Adrenal gland (tissue), 12 donors: ENCODE data around the gene HBP1. TPM values are rescaled to one million over a fixed set of nuclear protein-coding genes. Genes with fewer than 3 reads are reported as not detected.

Experiments used
- DNase-seq, 7 donors: peaks; one replicate each; pipeline ENCODE4 v3.0.0-alpha.2; 2019 to 2020
- H3K27ac ChIP-seq, 5 donors: fragments of 200-600 bp; sonication (generic) in 4 of 5; 1 replicate in 3 of 5; 2 replicates in 2 of 5; pipeline versions ENCODE4 v1.5.1 to v1.8.0; 2016 to 2020; ENCODE audit warnings: mild to moderate bottlenecking in 1 of 5
- H3K27me3 ChIP-seq: fragments of 200-600 bp; 2 replicates; pipeline ENCODE4 v1.8.0; 2021
- H3K36me3 ChIP-seq, 2 donors: fragments of 200-600 bp; replicated peaks in 1 of 2; 1 replicate in 1 of 2; 2 replicates in 1 of 2; pipeline versions ENCODE4 v1.5.1 to v1.8.0; 2018 to 2022
- H3K4me1 ChIP-seq, 2 donors: fragments of 200-600 bp; replicated peaks in 1 of 2; 1 replicate in 1 of 2; 2 replicates in 1 of 2; pipeline versions ENCODE4 v1.5.1 to v1.8.0; 2018 to 2021
- H3K4me3 ChIP-seq, 4 donors: fragments of 200-600 bp; sonication (generic) in 3 of 4; one replicate each; pipeline ENCODE4 v1.5.1; 2016 to 2018
- H3K9me3 ChIP-seq, 3 donors: fragments of 200-600 bp; sonication (generic) in 1 of 3; replicated peaks in 1 of 3; 1 replicate in 2 of 3; 2 replicates in 1 of 3; pipeline versions ENCODE4 v1.5.1 to v1.8.0; 2016 to 2021
- POLR2A ChIP-seq, 2 donors: fragments of 450-650 bp; IDR thresholded peaks; one replicate each; pipeline ENCODE4 v1.6.1; 2017; ENCODE audit warnings: antibody characterized with exemption in 2 of 2, mild to moderate bottlenecking in 2 of 2, moderate library complexity in 1 of 2
- WGBS, 4 donors: extraction: QIAGEN DNeasy Blood & Tissue Kit in 2 of 4; methylation state at CpG; one replicate each; pipeline versions ENCODE4 v1.1.5 to v1.1.7; 2013 to 2017; 5-methylcytosine and 5-hydroxymethylcytosine counted together
- intact Hi-C, 2 donors: fragments of 100-400 bp; cut with DNase I; formaldehyde crosslinking; loops; one replicate each; pipeline versions ENCODE4 v1.14.1 to v1.15.0; 2022 to 2023
- polyA plus RNA-seq, 3 donors: library from polyadenylated mRNA; stranded (reverse); fragments of 200-250 nt in 2 of 3; fragments of 350-450 nt in 1 of 3; fragmentation: Illumina TruSeq in 1 of 3; extraction: RNeasy Lipid Tissue Mini Kit (QIAGEN cat#74804) in 1 of 3; gene quantifications; one replicate each; pipeline ENCODE4 v1.2.3, GENCODE V29; 2013 to 2014
- total RNA-seq, 9 donors: library from RNA; depleted of rRNA in 4 of 9; stranded (reverse); fragments of >200 nt in 4 of 9; fragments of 120-200 nt in 1 of 9; fragmentation: NEBNext Ultra II Directional in 1 of 9; extraction: Animal tissue kit (Norgen Biotek cat#: 25700) in 1 of 9; gene quantifications; one replicate each; pipeline versions ENCODE4 v1.1.0 to v1.2.4, GENCODE V29; 2013 to 2023
- TF ChIP-seq, protein P1 (sequence below), 6 experiments: fragments of 450-650 bp in 4 of 6; fragments of 200-600 bp in 2 of 6; sonication (generic) in 1 of 6; IDR thresholded peaks; 1 replicate in 5 of 6; 2 replicates in 1 of 6; pipeline versions ENCODE4 v1.5.1 to v1.8.0; 2016 to 2021; ENCODE audit warnings: antibody characterized with exemption in 6 of 6, mild to moderate bottlenecking in 2 of 6, moderate library complexity in 1 of 6
- donor health status: healthy with polysubstance abuse.
- donor health status: Bipolar disorder and iron deficiency.
- donor health status: DM: yes; HTN: yes; CAD: no.
- donor health status: DM: no; HTN: no; CAD: no.
- donor health status: DM: no; HTN: no; CAD: no.
- donor health status: DM: yes; HTN: yes; CAD: no.

The HBP1 gene
- total and polyA plus RNA-seq, 12 donors, result 36.2 to 158 (median 84.7) TPM

DNA sequence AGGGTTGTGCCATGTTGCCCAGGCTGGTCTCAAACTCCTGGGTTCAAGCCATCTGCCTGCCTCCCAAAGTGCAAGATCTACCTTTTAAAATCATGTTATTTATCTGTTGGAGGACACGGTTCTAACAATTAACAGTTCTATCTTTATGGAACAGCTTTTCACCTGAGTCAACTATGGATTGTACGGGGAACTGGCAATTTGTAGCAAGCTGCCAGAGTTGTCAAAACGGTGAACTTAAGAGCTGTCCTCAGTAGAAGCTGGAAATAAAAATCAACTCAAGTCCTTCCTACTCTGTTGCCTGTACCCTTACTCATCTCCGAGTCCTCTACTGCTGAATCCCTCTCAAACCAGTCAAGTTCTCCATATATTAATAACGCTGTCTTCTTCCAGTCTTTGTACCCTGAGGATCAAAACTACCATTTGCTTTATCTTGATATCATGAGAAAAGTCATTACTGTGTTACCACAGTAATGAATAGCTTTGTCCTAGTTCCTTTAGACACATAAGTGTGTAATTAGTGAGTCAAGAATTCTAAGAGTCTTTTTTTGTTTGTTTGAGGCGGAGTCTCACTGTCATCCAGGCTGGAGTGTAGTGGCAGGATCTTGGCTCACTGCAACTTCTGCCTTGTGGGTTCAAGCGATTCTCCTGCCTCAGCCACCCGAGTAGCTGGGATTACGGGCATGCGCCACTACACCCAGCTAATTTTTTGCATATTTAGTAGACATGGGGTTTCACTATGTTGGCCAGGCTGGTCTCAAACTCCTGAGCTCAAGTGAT, 28.2 kb downstream of the HBP1 start:
- H3K4me3 ChIP-seq, result no peak overlapping the region
- peaks cover 0 to 65% of the 10 kb centered on the region in 2 donors for H3K36me3 ChIP-seq
- DNase-seq, result no peak
- H3K27ac ChIP-seq, result no peak overlapping the region
- H3K4me1 ChIP-seq, result peaks cover 4 to 18% of the 10 kb centered on the region in 2 donors
- intact Hi-C loops, result no loop called here
- 89 to 95% (median 94%) methylated on average over 10 of the region's 10 CpGs for WGBS, 4 donors
- TF ChIP-seq POLR2A (IDR thresholded peaks at IDR 0.05), result no peak
- TF ChIP-seq, protein P1, sequence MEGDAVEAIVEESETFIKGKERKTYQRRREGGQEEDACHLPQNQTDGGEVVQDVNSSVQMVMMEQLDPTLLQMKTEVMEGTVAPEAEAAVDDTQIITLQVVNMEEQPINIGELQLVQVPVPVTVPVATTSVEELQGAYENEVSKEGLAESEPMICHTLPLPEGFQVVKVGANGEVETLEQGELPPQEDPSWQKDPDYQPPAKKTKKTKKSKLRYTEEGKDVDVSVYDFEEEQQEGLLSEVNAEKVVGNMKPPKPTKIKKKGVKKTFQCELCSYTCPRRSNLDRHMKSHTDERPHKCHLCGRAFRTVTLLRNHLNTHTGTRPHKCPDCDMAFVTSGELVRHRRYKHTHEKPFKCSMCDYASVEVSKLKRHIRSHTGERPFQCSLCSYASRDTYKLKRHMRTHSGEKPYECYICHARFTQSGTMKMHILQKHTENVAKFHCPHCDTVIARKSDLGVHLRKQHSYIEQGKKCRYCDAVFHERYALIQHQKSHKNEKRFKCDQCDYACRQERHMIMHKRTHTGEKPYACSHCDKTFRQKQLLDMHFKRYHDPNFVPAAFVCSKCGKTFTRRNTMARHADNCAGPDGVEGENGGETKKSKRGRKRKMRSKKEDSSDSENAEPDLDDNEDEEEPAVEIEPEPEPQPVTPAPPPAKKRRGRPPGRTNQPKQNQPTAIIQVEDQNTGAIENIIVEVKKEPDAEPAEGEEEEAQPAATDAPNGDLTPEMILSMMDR (IDR thresholded peaks at IDR 0.05), result no peak
- H3K9me3 ChIP-seq, result no peaks in the 10 kb centered on the region
- no peaks in the 10 kb centered on the region for H3K27me3 ChIP-seq

- DNase-seq, result peak in 6 of 7 donors; percentile 31 to 78 (median 42)
- Histone ChIP-seq H3K27ac (no peak overlapping the region), H3K4me1 (peaks cover 4 to 9% of the 10 kb centered on the region in 2 donors), H3K36me3 (peaks cover 0 to 82% of the 10 kb centered on the region in 2 donors), H3K27me3 (no peaks in the 10 kb centered on the region), H3K9me3 (no peaks in the 10 kb centered on the region), H3K4me3 (no peak overlapping the region)
- no peak for TF ChIP-seq POLR2A (IDR thresholded peaks at IDR 0.05)
- TF ChIP-seq, protein P1 (IDR thresholded peaks at IDR 0.05), result peak; percentile 8 to 55 (median 48)
- intact Hi-C loops, result loop anchor here in 1 of 2 donors (10.0 kb wide), 1 partner anchor 523 kb away; no protein-coding TSS in a partner anchor
- WGBS, 4 donors, result 56 to 77% (median 66%) methylated on average over 4 of the region's 4 CpGs
Observed at GRCh38 chr7:107201795-107202450, 33.1 kb downstream of the HBP1 start.

DNA sequence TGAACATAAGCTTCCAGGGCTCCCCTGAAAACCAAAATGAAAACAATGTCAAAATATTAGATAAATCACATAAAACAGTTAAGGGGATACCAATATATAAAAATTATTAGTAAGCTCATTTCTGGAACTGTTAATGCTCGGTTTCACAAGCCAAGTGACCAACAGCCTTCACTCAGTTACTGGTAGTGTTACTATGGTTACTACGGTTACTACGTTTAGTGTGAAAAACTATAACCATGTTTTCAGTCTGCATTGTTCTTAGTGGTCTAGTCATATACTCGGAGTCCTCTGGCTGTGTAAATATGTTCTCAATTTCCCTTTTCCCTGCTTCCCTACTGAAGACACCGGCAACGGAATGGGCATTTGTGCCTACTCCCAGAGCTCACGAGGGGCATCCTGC, 34.8 kb downstream of the HBP1 start:
- H3K4me3 ChIP-seq, result no peak overlapping the region
- DNase-seq, result no peak
- no peaks in the 10 kb centered on the region for H3K9me3 ChIP-seq
- peaks cover 0 to 70% of the 10 kb centered on the region in 2 donors for H3K36me3 ChIP-seq
- WGBS, 4 donors, result 94 to 97% (median 95%) methylated on average over 7 of the region's 7 CpGs
- H3K27me3 ChIP-seq, result no peaks in the 10 kb centered on the region
- TF ChIP-seq, protein P1 (IDR thresholded peaks at IDR 0.05), result no peak
- no peak for TF ChIP-seq POLR2A (IDR thresholded peaks at IDR 0.05)
- intact Hi-C loops, result loop anchor here in 1 of 2 donors (10.0 kb wide), 1 partner anchor 521 kb away; no protein-coding TSS in a partner anchor
- no peak overlapping the region for H3K27ac ChIP-seq
- peaks cover 4 to 17% of the 10 kb centered on the region in 2 donors for H3K4me1 ChIP-seq

DNA sequence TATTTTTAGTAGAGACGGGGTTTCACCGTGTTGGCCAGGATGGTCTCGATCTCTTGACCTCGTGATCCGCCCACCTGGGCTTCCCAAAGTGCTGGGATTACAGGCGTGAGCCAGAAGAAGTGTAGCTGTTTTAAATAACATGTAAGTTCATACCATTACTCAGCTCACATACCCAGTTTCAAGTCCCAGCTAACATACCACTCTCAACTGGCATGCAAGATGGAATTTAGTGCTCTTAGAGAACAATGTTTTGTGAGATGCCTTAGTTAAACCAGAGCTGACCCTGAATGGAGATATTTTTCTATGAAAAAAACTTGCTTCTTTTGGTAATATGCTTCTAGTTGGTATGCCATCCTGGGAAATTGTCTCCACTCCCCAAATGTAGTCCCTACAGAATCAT, 37.3 kb downstream of the HBP1 start:
- Histone ChIP-seq H3K36me3 (peaks cover 0 to 47% of the 10 kb centered on the region in 2 donors), H3K9me3 (no peaks in the 10 kb centered on the region), H3K4me3 (no peak overlapping the region), H3K27ac (no peak overlapping the region), H3K27me3 (no peaks in the 10 kb centered on the region), H3K4me1 (peaks cover 0 to 8% of the 10 kb centered on the region in 2 donors)
- TF ChIP-seq, protein P1 (IDR thresholded peaks at IDR 0.05), result no peak
- TF ChIP-seq POLR2A (IDR thresholded peaks at IDR 0.05), result no peak
- no peak for DNase-seq
- 95 to 97% (median 96%) methylated on average over 6 of the region's 6 CpGs for WGBS, 4 donors
- intact Hi-C loops, result loop anchor here in 1 of 2 donors (10.0 kb wide), 1 partner anchor 519 kb away; no protein-coding TSS in a partner anchor
